HG02981 (cell line): ENCODE data around the gene ACSL1.
"Not testable (repeated sequence)": the region's sequence is repeated elsewhere in the genome, so short reads cannot be mapped to it uniquely, and the experiment has no call there.

Experiments
- ATAC-seq: cut with Tn5 transposase; IDR thresholded peaks from one replicate; pipeline ENCODE4 v1.9.1; 2021; ENCODE audit warnings: mild to moderate bottlenecking, moderate library complexity; ENCODE audit not compliant: unreplicated experiment

Gene ACSL1

GRCh38 chr4:184843984-184844554 is 18.3 kb upstream of the ACSL1 start:
- ATAC-seq: no peak

- ATAC-seq: not testable (repeated sequence)
Observed at GRCh38 chr4:184839075-184839399, 13.3 kb upstream of the ACSL1 start.

GRCh38 chr4:184838249-184839074 is 12.7 kb upstream of the ACSL1 start:
- no peak for ATAC-seq

DNA sequence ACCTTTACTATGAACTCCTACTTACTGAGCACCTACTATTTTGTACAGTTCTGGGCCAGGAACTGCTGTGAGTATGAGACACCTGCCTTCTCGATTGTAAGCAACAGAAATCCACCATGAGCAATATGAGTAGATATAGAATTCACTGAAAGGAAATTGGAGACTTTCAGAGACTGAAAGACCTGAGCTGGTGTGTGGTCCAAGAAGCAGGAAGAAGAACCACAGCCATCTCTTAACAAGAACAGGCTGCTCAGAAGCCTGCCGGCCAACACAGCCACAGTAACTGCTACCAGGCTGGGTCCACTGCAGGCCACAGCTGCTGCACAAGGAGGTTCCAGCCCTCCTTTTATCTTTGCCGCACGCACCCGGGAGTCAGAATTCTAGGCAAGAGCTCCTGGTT is 10.8 kb upstream of the ACSL1 start:
- ATAC-seq: no peak

GRCh38 chr4:184833046-184833838 is 7.5 kb upstream of the ACSL1 start:
- no peak for ATAC-seq

DNA sequence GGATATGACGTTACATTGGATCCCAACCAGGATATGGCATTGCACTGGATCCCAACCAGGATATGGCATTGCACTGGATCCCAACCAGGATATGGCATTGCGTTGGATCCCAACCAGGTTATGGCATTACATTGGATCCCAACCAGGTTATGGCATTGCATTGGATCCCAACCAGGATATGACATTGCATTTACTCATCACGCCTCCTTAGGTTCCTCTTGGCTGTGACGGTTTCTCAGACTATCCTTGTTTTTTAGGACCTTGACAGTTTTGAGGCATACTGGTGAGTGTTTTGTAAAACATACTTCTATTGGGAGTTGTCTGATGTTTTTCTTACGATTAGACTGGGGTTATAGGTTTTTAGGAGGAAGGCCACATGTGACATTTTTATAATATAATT is 5.4 kb upstream of the ACSL1 start:
- no peak for ATAC-seq

GRCh38 chr4:184826691-184827270 is 1.0 kb upstream of the ACSL1 start:
- ATAC-seq: peak; percentile 8

- peak; percentile 25 for ATAC-seq
Observed at GRCh38 chr4:184825141-184825895, 450 bp downstream of the ACSL1 start.

GRCh38 chr4:184824776-184825084 is 1.0 kb downstream of the ACSL1 start:
- no peak for ATAC-seq

DNA sequence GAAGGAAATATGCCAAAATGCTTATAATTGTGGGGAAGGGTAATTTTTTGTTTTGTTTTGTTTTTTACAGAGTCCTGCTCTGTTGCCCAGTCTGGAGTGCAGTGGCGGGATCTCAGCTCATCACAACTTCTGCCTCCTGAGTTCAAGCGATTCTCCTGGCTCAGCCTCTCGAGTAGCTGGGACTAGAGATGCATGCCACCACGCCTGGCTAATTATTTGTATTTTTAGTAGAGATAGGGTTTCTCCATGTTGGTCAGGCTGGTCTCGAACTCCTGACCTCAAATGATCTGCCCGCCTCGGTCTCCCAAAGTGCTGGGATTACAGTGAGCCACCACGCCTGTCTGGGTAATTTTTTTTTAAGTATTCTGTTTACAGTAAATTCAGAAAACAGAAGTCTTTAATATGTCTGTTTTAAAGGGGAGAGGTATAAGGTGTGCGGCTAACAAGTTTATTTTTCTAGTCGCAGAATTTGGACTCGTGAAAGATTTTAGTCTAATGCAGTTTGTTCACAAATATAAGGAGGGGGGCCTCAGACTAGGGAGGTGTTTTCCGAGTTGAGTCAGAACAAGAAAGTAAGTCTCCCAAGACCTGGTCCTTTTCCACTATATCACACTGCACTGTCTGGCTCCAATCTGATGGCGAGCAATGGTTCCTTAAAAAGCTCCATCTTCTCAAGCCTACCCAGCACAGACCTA is 1.5 kb downstream of the ACSL1 start:
- ATAC-seq: no peak

- no peak for ATAC-seq
Observed at GRCh38 chr4:184823014-184823413, 2.8 kb downstream of the ACSL1 start.

DNA sequence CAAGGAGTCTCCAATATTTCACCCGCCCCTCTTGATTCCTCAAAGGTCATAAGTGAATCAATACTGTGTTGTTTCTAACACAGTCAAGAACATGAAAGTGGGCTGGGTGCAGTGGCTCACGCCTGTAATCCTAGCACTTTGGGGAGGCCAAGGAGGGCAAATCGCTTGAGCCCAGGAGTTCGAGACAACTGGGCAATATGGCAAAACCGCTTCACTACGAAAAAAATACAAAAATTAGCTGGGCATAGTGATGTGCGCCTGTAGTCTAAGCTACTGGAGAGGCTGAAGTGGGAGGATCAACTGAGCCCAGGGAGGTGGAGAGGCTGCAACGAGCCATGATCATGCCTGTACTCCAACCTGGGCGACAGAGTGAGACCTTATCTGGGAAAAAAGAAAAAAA is 3.4 kb downstream of the ACSL1 start:
- ATAC-seq: no peak

DNA sequence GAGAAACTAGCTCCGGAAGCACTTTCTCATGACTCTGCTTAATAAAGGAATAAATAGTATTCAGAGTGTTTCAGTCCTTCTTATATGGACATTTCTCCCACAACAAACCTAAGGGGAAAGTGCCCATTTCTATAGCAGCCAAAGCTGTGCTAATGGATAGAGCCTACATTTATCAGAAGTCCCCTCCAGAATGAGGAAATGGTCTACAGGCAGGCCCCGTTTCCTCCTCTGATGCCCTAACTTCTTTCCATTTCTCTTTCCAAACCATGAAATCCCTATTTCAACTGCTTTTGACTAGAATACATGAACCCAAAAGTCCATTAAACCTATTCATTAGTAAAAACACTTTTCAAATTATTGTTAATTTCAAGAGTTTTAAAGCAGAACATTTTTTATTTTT is 4.5 kb downstream of the ACSL1 start:
- no peak for ATAC-seq

- ATAC-seq: no peak
Observed at GRCh38 chr4:184819786-184820185, 6.0 kb downstream of the ACSL1 start.

GRCh38 chr4:184818216-184818564 is 7.6 kb downstream of the ACSL1 start:
- peak; percentile 24 for ATAC-seq

- ATAC-seq: no peak
Observed at GRCh38 chr4:184817494-184818215, 8.1 kb downstream of the ACSL1 start.

DNA sequence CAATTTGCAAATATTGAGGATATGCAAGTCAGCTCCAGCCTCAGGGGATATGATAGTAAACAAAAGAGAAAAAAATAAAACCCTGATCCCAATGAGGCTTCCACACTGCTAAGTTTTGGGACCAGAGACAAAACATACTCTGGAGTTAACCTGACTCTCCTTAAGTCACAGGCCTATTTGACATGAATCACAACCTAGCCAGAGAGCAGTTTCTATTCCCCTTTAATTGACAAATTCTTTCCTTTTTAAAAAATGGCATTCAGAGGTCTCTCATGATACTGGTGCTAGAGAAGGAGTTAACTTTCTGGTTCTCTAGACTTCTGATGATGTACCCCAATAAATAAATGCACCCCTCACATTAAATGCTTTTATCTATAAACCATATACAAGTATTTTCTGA is 8.8 kb downstream of the ACSL1 start:
- ATAC-seq: no peak

DNA sequence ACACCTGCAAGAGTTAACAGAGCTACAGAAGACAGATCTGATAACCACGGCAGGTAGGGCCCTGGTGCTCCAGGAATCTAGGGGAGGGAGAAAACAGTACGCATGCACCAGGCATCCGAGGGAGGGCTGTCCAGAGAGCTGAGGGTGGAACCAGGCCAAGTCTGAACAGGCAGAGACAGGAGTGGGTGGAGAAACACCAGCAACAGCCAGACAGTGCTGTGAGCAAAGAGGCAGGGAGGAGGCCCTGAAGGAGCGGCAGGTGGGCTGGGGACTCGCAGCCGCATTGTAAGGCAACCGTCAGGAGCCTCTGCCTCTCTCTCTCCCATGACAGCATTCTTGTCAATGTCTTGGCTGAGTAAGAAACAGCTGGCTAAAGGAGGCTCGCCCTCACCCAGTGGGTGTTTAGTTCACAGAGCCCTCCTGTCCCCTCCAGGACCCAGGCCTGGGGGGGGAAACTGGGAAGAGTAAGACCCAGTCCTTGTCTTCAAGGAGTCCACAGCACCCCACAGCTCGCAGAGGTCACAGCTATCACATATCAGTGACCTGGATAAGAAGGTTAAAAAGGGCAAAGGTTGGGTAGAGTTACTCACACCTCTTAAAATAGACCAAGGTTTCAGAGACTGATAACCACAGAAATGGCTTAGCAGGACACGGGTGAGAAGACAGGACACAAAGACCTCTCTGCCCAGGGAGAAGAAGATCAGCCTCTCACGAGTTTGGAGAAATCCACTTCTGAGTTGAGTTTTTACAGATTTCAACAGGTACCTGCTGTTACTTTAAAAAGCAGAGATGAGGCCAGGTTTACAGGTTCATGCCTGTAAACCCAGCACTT is 10.5 kb downstream of the ACSL1 start:
- ATAC-seq: peak; percentile 81

DNA sequence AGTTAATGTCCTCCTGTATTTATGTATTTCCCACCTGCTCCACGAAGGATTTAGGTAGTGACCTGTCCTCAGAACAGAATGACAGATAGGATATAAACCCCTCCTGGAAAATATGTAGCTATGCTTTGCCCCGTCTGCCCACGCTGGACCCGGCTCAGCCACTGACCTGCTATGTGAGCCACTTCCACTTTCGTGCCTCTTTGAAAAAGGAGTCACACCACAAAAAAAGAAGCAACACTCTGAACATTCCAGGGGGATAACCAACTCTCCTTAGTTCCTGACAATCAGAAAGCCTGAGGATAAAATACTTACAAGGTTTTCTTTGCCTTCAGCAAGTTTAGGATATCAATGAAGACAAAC is 11.1 kb downstream of the ACSL1 start:
- ATAC-seq: no peak
